ENCODE data around the gene C12orf57. TPM values are rescaled to one million over a fixed set of nuclear protein-coding genes. Genes with fewer than 3 reads are reported as not detected.

Gene C12orf57
- total RNA-seq, 1 donor from 2014 or later, result 228 TPM

GRCh38 chr12:6917491-6918231, 26.2 kb upstream of the C12orf57 start:
- DNase-seq (ENCODE audit: low spot score), result no peak

DNA sequence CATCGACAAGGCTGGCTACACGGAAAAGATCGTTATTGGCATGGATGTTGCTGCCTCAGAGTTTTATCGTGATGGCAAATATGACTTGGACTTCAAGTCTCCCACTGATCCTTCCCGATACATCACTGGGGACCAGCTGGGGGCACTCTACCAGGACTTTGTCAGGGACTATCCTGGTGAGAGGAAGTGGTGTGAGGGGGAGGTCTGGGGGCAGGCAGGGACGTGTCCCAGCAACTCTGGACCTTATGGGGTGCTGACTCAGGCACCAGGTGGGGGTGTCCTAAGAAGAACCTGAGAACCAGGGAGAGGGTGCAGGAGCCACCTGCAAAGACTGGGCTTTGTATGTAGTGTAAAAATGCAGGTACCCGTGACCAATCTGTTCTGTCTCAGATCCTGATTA, 24.2 kb upstream of the C12orf57 start:
- no peak for DNase-seq (ENCODE audit: low spot score)

DNA sequence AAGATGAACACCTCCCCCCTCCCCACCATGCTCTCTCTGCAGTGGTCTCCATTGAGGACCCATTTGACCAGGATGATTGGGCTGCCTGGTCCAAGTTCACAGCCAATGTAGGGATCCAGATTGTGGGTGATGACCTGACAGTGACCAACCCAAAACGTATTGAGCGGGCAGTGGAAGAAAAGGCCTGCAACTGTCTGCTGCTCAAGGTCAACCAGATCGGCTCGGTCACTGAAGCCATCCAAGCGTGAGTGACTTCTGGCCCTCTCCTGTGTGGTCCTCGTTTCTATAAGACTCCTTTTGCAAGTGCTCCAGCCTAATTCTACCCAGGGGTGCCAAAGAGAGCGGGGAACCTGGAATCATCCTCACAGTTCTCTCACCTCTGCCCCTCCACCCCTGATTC, 22.3 kb upstream of the C12orf57 start:
- no peak for DNase-seq (ENCODE audit: low spot score)

DNA sequence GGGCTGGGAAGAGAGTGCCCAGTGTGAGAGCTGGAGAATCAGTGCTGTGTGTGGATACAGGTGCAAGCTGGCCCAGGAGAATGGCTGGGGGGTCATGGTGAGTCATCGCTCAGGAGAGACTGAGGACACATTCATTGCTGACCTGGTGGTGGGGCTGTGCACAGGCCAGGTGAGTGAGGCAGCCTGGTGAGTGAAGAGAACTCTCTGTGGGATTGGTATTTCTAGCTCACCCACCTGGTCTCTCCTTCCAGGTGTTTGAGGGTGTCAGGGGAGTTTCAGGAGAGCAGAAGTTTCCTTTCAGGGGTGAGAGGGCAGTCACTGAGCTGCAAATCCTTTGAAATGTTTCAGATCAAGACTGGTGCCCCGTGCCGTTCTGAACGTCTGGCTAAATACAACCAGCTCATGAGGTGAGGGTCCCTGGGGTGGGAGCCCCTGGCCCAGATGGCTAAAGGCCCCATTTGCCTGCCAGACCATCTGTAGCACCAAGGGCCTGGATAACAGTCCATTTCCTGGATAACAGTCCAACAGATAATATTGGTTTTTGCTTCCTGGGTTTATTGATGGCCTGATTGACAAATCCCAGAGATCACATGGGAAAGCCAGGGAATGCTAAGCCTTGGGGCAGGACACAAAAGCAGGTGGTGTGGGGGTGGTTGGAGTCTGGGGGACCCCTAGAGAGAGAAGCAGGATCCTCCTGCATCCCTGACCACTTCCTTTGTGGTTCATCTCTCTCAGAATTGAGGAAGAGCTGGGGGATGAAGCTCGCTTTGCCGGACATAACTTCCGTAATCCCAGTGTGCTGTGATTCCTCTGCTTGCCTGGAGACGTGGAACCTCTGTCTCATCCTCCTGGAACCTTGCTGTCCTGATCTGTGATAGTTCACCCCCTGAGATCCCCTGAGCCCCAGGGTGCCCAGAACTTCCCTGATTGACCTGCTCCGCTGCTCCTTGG, 21.6 kb upstream of the C12orf57 start:
- DNase-seq (ENCODE audit: low spot score), result no peak

- DNase-seq (ENCODE audit: low spot score), result no peak
These were observed 20.7 kb upstream of the C12orf57 start for GRCh38 chr12:6923003-6923732.

DNA sequence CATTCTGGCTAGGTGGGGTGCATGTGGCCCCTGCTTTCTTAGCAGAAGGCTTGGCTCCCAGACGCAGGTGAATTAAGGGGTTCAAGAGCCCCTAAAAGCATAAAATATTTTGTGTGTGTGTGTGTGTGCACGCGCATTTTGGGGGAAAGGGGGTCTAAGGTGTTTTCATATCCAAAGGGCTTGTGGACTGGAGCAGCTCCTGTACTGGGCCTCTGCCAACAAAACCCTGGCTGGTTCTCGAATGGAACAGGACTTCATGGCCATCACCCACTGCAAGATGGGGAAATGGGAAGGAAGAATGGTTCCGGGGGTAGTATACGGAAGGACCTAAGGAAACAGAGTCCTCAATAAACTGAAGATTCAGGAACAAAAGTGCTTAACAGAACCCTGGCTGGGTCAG, 20.0 kb upstream of the C12orf57 start:
- no peak for DNase-seq (ENCODE audit: low spot score)

DNA sequence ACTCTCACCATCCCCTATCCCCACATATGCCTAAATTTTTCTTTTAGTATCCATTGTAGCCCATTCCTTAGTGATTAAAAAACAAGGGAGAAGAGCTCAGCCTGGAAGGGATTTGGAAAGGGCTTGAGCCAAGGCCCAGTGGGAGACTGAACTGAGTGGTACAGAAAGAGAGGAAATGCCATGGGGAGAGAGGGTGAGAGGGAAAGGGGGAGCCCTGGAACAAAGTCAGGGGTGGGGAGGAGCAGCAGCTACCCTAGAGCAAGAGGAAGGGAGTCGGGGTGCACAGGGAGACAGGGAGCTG, 18.6 kb upstream of the C12orf57 start:
- DNase-seq (ENCODE audit: low spot score), result no peak

DNA sequence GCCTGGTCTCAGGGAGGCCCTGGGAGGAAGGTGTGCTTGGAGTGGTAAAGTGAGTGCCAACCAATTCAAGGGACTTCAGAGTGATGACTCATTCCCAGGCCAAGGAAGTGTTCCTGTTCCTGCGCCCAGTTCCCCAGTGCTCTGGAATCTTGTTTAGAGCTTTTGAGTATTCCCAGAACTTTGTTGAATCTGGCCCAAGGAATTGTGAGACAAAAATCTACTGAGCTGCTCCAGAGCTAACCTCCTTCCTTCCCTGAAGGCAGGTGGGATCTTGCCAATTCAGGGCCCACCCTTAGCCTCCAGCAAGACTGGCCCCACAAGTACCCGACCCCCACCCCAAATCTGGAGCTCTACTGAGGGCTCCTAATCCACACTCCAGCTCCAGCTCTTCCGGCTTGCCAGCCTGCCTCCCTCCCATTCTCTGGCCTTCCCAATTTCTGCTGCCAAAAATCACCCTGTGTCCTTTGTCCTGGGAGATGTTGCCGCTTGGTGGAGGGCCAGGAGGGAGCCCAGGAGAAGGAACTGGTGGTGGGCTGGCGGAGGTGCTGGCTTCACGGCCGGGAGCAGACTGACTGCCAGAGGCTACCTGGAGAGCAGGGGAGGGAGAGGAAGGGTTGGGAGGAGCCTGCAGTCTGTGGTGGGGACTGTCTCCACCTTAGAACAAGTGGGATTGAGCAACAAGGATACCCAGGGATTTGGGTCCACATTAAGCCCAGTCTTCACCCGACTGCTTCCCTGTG, 18.1 kb upstream of the C12orf57 start:
- peak; percentile 91 for DNase-seq (ENCODE audit: low spot score)

GRCh38 chr12:6927379-6928021, 16.3 kb upstream of the C12orf57 start, which contains the start of gene ATN1:
ATN1 (plus strand) TSS chr12:6927959; CDS start chr12:6934002, 6,043 bp downstream.
- DNase-seq (ENCODE audit: low spot score), result peak; percentile 96

DNA sequence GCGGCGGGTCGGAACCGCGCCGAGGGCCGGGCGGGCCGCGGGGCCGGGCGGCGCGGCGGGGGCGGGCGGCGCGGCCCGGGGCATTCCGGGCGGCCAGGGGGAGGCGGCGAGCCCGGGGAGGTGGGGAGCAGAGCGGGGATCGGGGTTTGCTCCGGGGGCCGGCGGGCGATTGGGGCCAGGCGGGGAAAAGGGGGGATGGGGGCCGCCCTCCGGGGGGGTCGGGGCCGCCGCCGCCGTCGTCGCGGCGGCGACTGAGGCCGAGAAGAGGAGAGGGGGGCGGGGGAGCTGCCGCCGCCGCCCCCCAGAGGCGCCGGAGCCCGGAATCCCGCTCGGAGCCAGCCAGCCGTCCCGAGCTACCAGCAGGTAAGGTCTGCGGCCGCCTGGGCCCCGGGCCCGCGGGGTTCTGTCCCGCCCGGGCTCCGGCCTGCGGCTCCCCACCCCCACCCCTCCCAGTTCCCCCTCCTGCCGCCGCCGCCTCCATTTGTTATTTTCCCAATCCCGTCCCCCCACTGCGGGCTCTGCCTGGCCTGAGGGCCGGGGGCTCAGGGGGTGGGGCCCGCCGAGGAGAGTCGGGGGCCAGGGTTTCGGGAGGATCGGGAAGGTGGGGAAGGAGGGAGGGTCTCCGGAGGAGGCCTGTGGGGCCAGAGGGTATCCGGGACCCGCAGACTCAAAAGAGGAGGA, 15.7 kb upstream of the C12orf57 start:
- no peak for DNase-seq (ENCODE audit: low spot score)

GRCh38 chr12:6928703-6929407, 15.0 kb upstream of the C12orf57 start:
- no peak for DNase-seq (ENCODE audit: low spot score)

- DNase-seq (ENCODE audit: low spot score), result no peak
These were observed 14.1 kb upstream of the C12orf57 start for GRCh38 chr12:6929466-6930452.

DNA sequence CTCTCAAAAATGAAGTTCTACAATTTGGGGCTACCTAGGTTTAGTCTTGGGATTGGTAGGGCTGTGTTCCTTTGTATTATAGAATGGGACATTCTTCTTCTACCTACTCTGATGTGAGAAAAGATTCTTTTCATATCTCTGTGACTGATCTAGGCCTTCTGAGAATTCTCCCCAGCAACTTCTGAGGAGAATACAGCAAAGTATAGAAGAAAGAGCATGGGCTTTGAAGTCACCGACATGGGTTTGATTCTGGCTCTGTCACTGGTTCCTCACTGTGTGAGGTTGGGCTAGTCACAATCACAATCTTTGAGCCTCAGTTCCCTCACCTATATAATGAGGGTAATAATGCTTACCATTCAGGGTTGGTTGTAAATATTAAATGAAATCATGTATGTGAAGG, 11.1 kb upstream of the C12orf57 start:
- no peak for DNase-seq (ENCODE audit: low spot score)

DNA sequence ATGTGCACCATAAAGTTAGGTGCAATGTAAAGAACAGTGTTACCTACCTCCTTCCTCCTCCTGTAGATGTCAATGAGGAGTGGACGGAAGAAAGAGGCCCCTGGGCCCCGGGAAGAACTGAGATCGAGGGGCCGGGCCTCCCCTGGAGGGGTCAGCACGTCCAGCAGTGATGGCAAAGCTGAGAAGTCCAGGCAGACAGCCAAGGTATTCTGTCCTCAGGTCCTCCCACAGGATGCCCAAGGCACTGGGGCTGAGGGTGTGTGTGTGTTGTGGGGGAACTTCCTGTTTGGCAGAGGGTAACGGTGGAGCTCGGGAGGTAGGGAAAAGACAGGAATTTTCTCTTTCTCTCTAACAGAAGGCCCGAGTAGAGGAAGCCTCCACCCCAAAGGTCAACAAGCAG, 9.7 kb upstream of the C12orf57 start:
- no peak for DNase-seq (ENCODE audit: low spot score)

DNA sequence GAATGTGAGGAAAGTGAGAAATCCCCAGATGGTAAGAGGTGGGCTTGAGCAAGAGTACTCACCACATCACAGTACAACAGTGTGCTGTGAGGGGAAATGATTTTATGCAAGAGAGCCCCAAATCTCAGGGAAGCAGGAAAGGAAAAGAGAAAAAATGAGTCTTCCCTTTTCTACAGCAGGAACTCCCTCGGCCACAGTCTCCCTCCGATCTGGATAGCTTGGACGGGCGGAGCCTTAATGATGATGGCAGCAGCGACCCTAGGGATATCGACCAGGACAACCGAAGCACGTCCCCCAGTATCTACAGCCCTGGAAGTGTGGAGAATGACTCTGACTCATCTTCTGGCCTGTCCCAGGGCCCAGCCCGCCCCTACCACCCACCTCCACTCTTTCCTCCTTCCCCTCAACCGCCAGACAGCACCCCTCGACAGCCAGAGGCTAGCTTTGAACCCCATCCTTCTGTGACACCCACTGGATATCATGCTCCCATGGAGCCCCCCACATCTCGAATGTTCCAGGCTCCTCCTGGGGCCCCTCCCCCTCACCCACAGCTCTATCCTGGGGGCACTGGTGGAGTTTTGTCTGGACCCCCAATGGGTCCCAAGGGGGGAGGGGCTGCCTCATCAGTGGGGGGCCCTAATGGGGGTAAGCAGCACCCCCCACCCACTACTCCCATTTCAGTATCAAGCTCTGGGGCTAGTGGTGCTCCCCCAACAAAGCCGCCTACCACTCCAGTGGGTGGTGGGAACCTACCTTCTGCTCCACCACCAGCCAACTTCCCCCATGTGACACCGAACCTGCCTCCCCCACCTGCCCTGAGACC, 8.2 kb upstream of the C12orf57 start:
- DNase-seq (ENCODE audit: low spot score), result no peak

- no peak for DNase-seq (ENCODE audit: low spot score)
These were observed 7.6 kb upstream of the C12orf57 start for GRCh38 chr12:6936194-6936635.
